NCI-H128 (cell line): ENCODE data around the gene GRM3.

Experiments
- DNase-seq: peaks from one replicate; lab custom pipeline; 2025; ENCODE audit not compliant: unreplicated experiment; lab: John Stamatoyannopoulos, UW

GRM3 gene

DNA sequence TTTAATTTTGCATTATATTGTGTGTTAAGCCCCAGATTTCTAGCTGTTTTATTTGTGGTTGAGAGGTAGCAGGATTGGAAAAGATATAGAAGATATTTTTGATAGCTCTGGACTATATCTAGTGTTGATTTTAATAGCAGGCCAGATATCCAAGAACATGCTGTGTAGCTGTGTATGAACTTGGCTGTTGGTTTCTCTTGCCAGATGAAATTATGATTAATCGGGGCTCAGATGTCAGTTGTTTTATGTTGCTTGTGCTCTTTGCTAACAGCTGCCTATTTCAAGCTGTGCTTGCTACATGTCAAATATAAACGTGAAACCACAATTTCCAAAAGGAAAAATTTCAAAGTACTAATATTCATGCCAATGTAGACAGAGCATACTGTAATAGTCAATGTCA lies 141.1 kb downstream of the GRM3 start:
- no peak for DNase-seq

DNA sequence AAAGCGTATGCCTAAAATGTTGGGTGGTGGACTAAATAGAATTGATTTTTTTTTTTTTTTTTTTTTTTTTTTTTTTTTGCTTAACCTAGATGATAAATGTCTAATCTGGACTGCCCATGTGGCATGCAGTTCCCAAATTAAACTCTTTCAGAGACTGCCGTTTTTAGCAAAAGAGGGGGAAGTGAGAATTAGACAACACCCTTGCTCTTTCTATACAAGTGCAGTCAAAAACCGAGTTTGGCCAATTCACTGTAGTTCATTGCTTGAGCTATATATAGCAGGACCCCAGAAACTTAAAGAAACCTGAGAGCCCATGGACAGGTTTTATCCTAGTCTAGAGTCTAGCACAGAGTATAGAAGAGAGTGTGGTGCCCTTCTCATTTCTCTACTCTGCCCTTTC lies 141.9 kb downstream of the GRM3 start:
- DNase-seq = no peak

DNA sequence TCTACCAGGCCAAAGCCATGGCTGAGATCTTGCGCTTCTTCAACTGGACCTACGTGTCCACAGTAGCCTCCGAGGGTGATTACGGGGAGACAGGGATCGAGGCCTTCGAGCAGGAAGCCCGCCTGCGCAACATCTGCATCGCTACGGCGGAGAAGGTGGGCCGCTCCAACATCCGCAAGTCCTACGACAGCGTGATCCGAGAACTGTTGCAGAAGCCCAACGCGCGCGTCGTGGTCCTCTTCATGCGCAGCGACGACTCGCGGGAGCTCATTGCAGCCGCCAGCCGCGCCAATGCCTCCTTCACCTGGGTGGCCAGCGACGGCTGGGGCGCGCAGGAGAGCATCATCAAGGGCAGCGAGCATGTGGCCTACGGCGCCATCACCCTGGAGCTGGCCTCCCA lies 142.7 kb downstream of the GRM3 start:
- DNase-seq = no peak

DNA sequence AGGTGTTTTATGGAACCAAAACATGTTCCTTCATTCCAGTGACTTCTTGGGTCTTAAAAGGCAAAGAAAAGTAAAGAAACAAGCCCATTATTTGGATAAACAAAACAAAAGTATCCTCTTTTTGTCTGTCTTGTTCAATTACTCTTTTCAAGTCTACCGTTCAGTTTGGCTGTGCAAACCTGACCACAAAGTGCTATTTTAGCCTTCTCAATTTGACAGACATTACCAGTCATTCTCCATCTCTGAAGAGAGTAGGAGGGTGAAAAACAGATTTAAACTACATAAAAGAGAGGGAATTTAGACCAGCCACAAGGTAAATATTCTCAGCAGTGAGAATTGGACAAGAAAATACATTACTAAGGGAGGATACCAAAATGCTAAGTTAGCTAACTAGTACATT lies 145.2 kb downstream of the GRM3 start:
- no peak for DNase-seq

DNA sequence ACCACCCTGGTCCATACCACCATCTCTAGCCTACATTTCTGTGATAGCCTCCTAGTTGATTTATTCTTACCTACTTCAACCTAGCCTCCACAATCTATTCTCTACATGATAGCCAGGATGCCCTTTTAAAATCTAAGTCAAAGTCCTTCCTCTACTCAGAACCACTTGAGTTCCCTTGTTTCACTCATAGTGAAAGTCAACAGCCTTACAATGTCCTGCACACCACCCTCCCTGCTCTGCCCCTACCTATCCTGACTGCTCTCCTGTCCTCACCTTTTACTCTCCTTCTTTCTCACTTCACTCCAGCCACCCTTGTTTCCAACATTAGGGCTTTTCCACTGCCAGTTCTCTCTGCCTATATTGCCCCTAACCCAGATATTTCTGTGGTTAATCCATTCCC lies 146.7 kb downstream of the GRM3 start:
- DNase-seq = no peak

DNA sequence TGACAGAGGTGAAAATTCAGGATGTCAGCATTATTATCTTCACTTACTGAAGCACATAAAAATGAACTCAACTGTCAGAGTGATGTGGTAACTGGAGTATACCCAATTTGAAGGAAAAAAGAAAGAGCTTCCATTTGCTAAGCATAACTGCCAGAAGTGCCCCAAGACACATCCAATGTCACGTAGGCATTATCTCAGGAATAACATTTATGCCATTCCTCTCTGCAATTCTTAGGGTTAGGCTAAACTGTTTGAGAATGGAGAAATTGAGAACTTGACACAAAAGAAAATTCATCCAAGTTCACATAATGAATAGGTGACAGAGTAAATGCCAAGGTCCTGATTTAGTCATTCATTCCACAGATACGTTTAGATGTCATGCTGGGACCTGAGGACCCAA lies 148.6 kb downstream of the GRM3 start:
- DNase-seq = no peak

DNA sequence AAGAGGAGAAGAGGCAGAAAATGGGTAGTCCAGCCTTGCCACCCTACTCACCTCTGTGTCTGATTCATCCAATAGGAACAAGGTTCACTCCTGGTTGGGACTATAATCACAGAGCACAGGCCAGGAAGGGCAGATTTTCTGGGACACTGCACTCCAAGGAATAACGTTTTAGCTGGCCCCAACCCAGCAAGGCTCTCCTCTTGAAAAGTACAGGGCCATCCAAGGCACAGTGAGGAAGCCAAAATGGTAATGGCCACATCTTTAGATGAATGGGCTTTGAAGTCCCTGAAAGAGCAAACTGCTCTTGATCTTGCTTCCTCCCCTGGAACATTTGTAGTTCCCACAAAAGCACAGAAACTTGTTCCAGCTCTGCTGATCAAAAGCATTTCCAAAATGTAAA lies 149.4 kb downstream of the GRM3 start:
- DNase-seq = no peak

DNA sequence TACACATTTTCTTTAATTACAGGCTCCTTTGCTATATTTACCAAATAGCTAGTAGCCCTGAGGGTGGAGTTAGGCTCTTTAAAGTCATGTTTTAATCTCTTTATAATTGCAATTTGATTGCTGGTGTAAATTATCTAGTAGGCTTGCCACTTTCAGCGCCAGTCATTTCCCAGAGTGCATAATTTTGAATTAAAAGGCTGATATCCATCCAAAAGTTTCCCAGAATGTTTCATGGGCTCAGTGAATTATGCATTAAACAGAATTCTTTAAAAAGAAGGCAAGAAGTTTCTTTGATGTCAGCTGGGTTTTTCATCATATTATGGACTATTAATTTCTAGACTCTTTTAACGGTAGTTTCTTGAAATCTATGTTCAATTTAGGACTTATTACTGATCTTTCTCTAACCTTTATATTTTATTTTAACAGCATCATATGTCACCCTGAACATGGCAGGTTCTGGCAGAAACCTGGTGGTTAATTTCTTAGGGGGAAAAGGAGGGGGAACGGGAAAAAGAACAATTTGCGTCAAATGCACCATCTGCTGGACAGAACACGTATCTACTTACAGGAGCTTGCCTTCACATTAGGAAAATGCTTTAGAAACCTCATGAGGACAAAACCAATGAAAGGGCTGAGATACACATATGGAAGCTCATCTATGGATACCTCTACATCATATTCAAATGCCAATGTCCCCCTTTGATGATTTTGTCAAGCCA lies 171.1 kb downstream of the GRM3 start:
- DNase-seq = no peak

DNA sequence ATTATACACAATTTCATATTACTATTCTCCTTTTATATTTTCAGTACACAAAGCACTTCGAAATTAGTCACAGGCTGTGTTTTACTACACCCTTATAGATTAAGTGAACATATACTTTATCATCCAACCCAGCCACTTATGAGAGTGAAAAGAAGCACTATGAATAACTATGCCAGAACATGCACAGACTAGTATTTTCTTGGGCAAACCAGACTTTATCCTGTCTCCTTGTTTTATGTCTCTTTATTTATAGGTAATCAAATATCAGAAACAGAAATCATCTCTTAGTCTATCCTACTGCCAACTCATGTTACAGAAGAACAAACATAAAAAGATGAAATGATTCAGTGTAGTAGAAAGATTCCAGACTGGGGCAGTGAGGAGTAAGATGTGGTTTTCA lies 171.8 kb downstream of the GRM3 start:
- no peak for DNase-seq

DNA sequence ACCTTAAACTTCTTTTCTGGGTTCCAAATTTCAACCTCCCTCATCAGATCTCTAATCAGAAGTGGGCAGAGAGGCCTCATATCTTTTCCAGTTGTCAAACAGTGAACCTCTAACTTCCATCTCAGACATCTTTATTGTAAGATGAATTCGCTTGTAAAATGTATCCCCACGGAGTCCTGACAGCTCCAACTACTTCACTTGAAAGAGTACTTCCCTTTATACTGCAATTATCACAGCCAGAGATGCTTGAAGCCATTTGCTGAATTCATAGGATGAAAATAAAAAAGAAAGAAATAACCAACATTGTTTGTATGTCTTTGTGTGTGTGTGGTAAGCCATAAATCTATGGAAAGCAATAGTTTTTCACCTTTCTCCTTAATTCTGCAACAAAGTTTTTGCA lies 175.2 kb downstream of the GRM3 start:
- DNase-seq = no peak

DNA sequence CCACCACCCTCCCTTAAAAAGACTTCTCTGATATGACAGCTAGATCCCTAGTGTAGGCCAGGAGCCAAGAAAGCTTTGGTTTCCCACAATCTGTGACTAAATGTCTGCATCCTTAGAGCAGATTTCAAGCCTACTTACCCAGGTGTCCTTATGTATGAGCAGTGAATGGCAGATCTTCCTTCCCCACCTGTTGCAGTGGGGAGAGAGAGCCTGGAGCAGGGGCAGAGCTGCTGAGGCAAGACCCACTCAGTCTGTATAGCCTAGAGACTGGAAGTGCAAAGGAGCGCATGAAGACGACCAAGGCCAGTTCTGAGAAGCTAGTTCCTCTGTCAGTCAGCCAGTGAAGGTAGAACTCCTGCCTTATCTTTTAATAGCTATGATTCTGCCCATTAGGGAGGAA lies 180.1 kb downstream of the GRM3 start:
- no peak for DNase-seq

DNA sequence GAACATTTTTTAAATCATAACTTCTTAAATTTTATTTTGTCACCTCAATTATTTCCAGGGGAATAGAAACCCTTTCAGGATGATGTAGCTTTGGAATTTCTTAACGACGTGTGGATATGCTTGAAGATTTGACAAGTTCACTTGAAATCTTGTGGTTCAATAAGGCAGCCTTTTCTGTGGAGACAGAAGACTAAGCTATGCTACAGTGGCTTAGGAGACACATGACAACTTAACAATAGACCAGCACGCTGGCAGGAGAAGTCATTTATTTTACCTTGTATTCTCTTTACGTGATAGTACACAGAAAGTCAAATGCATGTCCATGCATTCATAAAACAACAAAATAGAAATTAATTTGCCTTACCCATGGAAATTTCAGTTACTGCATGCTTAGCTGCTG lies 181.6 kb downstream of the GRM3 start:
- no peak for DNase-seq

DNA sequence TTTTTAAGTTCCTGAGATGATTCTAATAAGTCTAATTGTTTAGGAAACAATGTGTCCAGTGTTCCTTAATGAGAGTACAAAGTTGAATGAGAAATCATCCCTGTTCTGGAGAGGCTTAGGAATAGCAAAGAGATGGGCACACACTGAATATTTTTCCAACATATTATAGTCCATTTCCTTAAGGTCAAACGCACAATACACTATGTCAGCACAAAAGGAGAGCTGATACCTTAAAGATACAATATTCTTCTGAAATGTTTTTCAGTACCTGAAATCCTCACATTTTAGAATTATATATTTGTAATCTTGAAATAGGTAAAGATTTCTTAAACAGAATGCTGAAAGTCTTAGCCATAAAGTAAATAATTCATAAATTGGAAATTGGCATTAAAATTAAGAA lies 183.2 kb downstream of the GRM3 start:
- DNase-seq = no peak

DNA sequence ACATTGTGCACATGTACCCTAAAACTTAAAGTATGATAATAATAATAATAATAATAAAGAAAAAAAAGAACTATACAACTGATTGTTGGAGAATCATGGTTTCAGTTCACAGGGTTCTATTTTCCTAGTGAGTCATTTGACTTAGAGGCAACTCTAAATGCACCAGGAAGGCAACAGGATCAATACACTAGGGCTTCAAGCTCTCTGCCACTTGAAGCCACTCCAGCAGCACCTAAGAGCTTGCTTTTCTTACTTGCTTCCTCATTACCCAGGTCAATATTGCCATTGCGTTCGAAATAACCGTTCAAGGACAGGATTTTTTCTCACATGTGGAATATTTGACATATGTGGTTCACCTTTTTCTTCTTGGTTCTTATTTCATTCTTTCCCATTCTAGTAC lies 189.7 kb downstream of the GRM3 start:
- peak; percentile 53 for DNase-seq

DNA sequence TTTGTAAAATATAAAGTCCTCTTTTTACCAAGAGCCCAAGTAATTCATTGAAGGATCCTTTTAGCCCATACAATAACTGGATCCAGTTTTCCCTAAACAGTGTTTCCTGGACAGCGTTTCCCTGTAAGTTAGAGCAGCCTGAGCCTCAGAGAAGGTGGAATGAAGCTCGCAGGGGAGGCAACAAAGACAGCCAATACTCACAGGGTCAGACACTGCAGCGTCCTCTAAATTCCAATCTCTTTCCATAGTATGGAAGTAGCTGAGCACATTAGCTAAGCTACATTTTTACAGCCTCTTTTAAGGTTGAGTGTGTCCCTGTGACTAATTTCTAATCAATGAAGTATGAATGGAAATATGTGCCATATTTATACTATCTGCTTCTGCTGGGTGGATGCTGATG lies 193.5 kb downstream of the GRM3 start:
- DNase-seq = no peak

DNA sequence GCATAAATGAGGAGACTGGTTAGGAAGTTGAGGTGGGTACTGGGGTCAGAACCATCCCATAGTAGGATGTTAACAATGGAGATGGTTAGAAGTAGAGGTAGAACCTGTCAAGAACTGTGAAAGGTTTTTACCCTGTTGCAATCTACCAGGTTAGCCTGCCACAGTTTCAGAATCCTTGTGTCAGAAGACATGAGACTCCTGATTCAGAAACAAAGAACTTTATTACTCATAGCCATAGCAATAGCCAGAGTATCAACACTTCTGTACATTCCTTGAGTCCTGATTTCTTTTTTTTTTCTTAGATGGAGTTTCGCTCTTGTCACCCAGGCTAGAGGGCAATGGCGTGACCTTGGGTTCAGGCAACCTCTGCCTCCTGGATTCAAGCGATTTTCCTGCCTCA lies 200.9 kb downstream of the GRM3 start:
- DNase-seq = no peak

DNA sequence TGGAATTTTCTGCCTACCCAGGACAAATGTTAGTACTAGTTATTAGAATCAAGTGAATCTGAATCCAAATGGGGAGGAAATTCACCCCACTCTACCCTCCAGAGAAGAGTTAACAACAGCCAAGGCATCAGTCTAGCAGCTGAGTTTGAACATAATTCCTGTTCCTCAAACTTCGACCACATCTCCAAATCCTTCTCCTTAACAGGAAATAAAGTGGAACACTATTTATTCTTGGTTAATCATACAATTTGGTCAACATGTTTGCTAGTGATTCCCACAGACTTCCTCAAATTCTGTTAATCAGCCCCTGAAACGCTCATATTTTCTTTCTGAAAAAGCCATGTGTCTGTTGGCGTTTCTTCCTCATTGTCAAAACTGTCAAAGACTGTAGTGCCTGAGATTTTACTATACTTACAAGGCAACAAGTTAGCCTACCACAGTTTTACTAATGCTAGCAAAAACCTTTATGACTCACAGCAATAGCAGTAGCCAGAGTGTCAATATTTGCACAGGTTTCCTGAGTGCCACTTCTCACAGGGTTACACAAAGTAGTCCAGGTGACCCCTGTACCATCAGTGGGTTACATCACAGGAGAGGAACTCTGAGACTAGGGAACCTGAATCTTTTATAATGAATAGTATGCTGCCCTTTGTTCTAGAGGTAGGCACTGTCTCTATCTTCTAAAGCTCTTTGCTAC lies 202.9 kb downstream of the GRM3 start:
- DNase-seq = no peak

DNA sequence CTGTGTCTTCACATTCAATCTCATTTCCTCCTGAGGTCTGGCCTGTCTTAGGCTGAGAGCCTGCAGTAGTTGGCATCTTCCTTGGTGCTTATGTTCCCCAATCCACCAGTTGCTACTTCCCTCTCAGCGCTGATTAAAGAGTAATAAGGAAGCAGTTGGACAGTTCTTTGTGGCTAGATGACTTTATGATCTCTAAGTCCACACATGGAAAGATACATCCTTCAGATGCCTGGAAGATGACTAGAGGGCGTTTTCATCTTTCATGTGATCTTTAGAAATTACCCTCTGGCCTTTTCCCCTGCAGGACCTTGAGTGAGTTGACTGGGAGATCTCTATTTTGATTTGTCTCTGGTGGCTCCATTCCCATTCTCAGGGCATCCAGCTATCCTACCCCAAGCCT lies 204.5 kb downstream of the GRM3 start:
- DNase-seq = no peak

DNA sequence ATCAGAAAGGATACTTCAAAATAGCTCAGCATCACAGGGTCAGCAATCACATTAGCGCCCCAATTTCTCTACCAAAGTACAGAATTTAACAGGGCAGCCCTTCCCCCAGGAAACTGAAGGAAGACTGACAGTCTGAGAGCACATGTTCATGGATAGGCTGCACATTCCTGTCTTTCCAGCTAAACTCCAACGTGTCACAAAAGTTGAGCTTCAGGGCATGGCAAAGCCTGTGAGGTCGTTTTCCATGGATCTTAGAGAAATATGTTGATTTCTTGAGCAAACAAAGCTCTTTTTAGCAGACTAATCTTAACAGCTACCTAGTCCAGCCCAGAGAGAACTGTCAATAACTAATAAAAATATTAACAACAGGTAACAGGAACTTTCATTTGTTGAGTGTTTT lies 207.9 kb downstream of the GRM3 start:
- DNase-seq = no peak

DNA sequence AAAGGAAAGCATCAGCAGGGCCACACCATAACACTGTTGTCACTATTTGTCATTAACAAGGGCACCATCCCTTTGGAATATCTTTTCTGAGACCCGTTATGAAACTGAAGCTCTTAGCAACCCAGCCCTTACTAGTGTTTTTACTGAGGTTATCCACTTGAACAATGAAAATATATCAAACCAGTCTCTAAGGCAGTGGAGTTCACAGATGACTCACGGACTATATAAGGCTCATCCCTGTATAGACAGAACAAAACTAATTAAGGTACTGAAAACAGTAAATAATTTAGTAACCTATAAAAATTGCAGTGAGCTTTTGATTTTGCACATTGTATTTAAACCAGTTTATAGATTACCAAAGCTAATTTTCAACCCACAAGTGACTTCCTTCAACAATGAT lies 219.7 kb downstream of the GRM3 start:
- DNase-seq = no peak

DNA sequence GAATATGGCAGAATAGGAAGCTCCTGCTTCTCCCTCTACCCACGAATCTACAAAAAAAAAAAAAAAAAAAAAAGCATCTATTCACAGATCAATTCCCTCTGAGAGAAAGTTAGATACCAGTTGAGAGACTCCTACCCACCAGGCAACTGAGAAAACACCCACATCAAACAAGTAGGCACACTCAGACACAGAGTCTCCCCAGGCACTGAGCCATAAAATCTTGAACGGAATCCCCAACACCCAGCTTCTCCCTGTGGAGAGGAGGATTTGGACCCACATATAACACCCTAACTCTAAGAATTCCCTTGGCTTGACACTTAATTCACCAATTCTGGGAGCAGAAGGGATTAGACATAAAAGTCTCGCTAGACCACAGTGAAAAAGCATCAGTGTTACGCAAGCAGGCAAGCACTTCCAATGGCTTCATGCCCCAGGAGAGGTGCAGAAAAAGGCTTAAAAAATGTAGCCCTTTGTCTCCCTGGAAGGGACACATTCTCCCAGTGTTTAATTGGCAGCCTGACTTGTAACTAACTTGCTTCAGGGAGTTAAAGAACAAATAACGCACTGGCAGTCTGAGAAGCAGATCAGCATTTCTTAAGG lies 223.6 kb downstream of the GRM3 start:
- DNase-seq = no peak

DNA sequence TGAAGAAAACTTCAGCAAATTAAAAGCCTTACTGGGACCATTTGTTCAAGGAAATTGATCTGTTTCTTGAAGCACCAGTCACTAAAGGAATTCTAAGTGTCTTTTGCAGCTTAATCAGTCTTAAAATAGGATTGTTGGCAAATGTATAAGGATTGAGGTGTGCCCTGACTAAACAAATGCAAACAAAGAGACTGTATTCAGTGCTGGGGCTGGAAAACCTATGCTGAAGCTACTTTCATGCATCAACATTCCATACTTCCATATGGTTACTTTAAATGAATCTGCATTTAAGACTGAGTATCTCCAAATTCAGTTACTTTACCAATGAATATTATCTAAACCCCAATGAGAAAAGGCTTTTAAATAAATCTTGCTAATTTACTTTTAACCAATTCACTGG lies 232.4 kb downstream of the GRM3 start:
- no peak for DNase-seq

DNA sequence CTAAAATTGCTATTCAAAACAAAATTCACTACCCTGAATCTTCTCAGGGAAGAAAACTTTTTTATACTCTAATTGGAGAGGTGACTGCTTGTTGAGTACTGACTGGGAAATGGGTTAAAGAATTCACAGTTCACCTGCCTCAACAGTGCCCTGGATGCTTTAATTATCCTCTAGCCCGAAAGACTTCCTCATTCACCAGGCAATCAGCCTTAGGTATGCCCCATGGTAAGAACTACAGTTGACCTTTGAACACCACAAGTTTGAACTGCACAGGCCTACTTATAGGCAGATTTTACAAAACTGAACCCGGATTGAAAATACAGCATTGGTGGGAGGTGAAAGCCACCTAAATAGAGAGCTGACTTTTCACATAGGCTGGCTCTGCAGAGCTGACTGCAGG lies 240.4 kb downstream of the GRM3 start:
- no peak for DNase-seq
